HEK293 (cell line): Measurements from ENCODE around the gene AEBP1.

Source experiments
- GFI1B ChIP-seq: fragments of 450-650 bp; formaldehyde crosslinking; IDR thresholded peaks from 2 replicates; pipeline ENCODE4 v1.5.1; 2016; ENCODE audit warnings: missing biosample characterization, missing genetic modification characterization
- ZNF133 ChIP-seq: fragments of 450-650 bp; formaldehyde crosslinking; IDR thresholded peaks from 2 replicates; pipeline ENCODE4 v1.5.1; 2016; ENCODE audit warnings: missing biosample characterization, missing genetic modification characterization

DNA sequence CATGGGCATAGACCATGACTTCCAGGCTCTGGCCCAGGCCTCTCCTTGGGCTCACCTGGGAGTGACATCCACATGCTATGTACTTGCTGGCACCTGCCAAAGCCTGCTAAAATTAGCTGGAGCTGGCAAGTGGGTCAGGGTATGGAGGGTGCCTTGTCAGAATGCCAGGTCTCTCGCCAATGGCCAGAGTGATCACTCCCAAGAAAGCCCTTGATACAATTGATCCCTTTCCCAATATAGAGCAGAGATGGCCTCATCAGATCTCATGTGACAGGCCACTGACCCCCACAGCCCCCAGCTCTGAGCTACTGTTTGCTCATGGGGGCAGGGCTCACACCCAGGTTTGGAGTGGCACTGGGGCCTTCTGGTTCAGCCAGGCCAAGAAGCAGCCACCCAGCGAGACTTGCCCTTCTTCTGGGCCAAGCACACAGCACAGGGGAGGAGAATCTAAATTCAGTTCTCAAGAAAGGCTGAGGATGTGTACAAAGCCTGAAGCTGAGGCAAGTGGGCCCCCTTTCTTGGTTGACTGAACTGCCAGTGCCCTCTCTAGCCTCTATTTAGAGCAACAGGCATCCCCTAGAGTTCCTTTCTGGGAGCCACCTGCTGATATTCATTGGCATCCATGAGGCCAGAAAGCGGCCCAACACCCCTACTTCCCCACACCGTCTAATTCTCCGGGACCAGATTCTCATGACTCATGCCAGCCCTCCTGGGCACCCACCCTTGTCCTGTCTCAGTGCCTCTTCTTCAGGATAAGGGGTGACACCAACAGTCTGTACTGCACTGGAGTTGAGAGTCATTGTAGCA lies 55.9 kb downstream of the AEBP1 start:
- TF ChIP-seq ZNF133 (tag by site-specific recombination) (no peak), GFI1B (tag by site-specific recombination) (no peak)
